NCI-H524 (cell line): ENCODE results near the gene COMMD10.
"Not testable (repeated sequence)": the region's sequence is repeated elsewhere in the genome, so short reads cannot be mapped to it uniquely, and the experiment has no call there.

ENCODE experiments used
- DNase-seq, 2 experiments: peaks; one replicate each; lab custom pipeline; 2025; lab: John Stamatoyannopoulos, UW

COMMD10 gene

GRCh38 chr5:116097301-116097700, 12.5 kb downstream of the COMMD10 start:
- no peak for DNase-seq

DNA sequence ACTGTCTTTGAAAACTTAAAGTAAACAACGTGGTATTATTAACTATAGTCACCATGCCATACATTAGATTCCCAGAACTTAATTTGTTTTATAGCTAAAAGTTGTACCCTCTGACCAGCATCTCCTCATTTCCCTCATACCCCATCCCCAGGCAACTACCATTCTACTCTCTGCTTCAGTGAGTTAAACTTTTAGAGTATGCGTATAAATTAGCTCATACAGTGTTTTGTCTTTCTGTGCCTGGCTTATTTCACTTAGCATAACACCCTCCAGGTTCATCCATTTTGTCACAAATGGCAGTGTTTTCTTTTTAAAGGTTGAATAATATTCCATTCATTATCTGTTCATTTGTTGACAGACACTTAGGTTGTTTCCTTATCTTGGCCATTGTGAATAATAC, 14.2 kb downstream of the COMMD10 start:
- DNase-seq: no peak

DNA sequence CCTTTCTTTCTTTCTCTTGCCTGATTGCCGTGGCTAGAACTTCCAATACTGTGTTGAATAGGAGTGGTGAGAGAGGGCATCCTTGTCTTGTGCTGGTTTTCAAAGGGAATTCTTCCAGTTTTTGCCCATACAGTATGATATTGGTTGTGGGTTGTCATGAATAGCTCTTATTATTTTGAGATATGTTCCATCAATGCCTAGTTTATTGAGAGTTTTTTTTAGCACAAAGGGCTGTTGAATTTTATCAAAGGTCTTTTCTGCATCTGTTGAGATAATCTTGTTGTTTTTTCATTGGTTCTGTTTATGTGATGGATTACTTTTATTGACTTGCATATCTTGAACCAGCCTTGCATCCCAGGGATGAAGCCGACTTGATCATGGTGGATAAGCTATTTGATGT, 20.1 kb downstream of the COMMD10 start:
- not testable (repeated sequence) for DNase-seq

DNA sequence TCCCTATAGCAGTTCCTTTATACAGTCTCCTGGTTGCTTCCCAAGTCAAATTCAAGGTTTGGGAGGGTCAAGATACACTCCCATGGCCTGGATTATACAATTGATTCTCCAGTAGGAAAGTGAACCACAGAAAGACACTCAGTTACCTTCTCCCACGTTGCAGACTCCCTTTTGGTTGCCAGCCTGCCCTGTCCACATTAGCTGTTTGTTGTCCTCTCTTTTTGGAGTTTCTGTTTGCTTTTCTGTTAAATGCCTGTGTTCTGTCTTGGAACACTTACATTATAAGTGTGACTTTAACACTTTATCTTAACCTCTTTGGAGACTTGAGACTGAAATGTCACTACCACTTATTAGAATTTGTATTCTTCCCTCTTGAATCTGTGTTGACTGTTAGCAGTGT, 30.3 kb downstream of the COMMD10 start:
- no peak for DNase-seq

DNA sequence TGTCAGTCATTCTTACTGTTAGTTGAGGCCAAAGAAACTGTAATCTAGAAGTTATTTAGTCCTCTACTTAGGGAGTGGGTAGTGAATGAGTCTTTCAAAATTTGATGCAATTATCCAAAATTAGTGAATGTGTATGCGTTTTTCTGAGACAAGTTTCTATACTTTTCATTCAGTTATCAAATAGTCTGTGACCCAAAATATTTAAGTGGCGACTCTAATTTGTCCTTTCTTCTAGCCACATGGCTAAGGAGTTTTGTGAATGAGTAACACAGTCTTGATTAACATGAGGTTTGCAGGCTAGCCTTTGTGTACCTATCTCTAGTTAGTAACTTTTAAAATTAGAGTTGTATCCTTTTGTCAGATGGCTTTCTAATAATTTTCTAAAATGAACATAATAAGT, 45.6 kb downstream of the COMMD10 start:
- DNase-seq: no peak

- no peak for DNase-seq
These were observed 46.2 kb downstream of the COMMD10 start for GRCh38 chr5:116130976-116131375.

DNA sequence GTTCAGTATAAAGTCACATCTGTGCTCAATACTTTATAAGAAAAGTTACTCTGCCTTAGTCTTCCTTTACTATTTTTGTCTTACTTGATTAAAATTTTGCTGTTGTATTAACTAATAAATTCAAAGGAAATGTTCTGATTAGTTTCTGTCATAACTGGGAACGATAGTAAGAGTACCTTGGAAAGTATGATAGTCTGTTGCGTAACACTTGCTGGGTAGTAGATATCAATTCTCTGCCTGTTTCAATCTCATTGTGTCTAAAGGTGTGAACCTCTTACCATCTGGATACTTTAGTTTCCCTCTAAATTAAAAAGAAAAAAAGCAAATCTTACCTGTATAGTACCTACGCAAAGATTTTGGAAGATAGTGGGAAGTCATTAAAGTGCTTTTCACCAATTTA, 48.5 kb downstream of the COMMD10 start:
- DNase-seq: no peak

DNA sequence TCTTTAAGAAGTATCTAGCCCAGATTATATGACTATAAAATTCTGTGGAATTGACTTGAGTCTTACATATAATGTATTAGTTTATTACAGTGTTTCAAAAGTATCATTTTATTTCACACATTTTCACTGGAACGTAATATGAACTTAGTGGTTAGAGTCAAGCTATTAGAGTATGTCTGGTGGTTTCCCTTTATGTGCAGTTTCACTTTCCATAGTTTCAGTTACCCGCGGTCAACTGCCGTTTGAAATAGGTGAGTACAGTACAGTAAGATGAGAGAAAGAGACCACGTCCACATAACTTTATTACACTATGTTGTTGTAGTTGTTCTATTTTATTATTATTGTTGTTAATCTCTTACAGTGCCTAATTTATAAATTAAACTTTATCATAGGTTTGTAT, 50.5 kb downstream of the COMMD10 start:
- no peak for DNase-seq

- peak in 1 of 2 experiments; percentile 66 for DNase-seq
These were observed 52.9 kb downstream of the COMMD10 start for GRCh38 chr5:116137544-116138378.

DNA sequence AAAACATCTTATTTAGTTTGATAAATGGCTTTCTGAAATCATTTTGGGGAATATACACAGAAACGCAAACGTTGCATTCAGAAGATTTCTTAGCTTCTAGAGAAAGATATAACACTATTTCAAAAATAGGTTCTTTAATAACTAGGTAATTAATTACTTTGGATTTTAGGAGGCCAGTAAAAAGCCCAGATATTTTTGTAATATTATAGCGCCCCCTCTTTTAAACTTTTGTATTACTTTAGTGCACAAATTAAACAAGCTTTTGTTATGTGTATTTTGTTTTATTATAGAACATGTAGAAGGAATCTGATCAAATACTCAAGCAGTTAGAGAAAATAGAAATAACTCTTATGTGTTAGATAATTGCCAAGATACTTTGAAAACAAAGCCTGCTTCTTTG, 57.7 kb downstream of the COMMD10 start:
- DNase-seq: no peak

GRCh38 chr5:116144103-116144502, 59.3 kb downstream of the COMMD10 start:
- DNase-seq: no peak

GRCh38 chr5:116144991-116145390, 60.2 kb downstream of the COMMD10 start:
- no peak for DNase-seq

GRCh38 chr5:116145416-116145815, 60.6 kb downstream of the COMMD10 start:
- no peak for DNase-seq

DNA sequence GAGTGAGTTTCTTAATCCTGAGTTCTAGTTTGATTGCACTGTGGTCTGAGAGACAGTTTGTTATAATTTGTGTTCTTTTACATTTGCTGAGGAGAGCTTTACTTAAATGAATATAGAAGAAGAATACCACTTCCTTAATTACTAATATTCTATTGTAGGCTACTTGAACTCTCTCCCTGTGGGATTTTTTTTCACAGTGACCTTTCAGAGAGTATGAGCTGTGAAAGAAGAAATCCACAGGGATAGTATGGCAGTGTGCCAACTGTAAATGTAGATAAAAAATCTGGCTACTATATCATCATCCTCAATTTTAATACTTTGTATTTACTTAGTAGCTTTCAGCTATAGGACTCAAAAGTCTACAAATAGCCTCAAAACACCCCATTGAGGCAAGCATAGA, 67.3 kb downstream of the COMMD10 start:
- no peak for DNase-seq

- no peak for DNase-seq
These were observed 68.9 kb downstream of the COMMD10 start for GRCh38 chr5:116153687-116154174.

GRCh38 chr5:116154252-116154651, 69.4 kb downstream of the COMMD10 start:
- no peak for DNase-seq

DNA sequence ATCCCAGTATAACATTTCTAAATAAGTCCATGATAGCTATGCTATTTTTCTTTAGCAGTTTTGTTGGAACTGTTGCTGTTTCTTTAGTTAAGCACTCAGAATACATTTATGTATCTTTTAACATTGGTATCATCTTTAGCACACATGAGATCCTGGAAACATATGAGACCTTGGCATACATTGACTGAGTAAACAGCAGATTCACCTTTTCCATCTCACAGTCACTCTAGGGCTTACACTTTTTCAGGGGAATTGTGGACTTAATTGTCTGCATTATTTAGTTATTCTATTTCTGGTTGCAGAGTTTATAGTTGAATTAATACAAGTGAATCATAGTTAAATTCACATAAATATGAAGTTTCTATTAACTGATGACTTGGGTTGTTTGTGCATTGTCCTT, 70.1 kb downstream of the COMMD10 start:
- no peak for DNase-seq

- DNase-seq: no peak
These were observed 73.1 kb downstream of the COMMD10 start for GRCh38 chr5:116157902-116158301.

DNA sequence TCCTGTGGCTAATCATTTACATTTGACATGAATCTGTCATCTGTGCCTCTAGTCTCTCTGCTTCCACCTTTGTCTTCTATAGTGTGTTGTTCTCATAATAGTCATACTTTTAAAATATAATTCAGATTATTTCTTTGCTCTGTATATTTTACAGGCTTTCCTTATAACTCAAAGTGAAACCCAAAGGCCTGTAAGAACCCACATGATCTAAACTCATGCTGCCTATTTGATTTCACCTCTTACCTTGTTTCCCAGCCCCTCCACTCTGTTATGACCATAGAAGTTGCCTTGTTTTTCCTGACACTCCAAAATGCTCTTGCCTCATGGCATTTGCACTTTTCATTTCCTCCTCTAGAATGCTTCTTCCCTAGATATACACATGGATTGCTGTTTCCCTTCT, 74.2 kb downstream of the COMMD10 start:
- no peak for DNase-seq

DNA sequence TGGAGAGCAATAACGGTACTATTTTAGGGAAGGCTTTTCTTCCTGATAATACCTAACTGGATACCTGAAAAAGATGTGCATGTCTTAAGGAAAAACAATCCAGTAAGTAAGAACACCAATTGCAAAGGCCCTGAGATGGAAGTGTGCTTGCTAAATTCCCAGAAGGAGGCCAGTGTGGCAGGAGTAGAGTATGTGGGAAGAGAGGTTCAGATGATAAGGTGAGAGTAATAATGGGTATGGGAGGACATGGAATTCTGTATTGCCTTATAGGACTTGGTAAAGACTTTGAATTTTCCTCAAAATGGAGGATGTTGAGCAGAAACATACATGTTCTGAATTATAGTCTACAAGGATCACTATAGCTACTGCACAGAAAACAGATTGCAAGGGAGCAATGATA, 89.3 kb downstream of the COMMD10 start:
- DNase-seq: no peak

GRCh38 chr5:116176121-116176520, 91.3 kb downstream of the COMMD10 start:
- DNase-seq: no peak

DNA sequence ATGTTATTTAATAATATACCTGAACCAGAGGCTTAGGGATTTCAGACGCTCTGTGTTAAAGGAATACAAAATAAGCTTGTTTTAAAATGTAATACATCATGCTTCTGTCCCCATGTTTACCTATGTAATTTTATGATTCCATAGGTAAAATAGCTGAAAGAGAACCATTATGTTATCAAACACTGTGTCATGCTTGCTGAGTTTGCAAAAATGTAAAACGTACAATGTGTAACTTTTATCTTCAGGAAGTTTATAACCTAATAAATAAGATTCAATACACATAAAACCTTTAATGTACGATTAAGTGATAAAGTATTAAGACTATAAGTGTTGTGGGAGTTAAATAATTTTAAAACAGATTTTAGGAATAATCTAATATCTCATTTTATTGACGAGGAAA, 94.1 kb downstream of the COMMD10 start:
- no peak for DNase-seq

DNA sequence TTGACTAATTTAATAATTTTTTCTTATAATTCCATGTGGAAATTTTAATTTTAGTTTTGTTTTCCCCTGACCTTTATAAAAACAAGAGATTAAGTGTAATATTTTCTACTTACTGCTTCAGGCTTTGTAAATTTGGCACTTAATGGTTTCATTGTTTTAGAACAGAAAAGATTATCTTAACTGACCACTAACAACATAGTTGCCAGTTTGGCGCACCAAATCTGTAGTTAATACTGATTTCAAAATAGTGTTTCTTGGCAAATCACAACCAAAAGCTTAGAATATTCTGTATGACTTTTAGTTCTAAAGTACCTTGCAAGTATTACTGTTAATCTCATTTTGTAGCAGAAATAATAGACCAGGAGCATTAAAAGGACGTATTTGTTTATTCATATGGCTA, 124.3 kb downstream of the COMMD10 start:
- DNase-seq: no peak

DNA sequence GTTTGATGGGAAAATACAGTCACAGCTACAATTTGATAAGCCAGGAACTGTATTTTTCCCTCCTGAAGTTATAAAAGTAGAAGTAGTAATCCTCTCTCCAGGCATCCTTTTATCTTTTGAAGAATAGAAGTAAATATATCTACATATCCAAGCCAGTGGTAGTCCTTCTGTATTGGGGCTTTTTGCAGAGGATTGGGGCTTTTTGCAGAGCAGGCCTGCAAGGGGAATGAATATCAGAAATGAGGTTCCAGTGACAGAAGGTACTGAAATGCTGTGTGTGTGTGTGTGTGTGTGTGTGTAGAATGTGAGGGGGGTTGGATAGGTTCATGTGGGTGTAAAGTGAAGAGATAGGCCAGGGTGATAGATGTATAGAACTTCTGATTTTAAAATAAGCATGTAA, 127.4 kb downstream of the COMMD10 start:
- no peak for DNase-seq
